ENCODE measurements around the gene AP1S1. TPM values are rescaled to one million over a fixed set of nuclear protein-coding genes. Genes with fewer than 3 reads are reported as not detected.

Gene AP1S1
- total and polyA plus RNA-seq, 9 of the 15 experiments (the other 6 are each of a cell fraction or from before 2014, with no cell fraction given) = 4.4 to 149 (median 89.4) TPM

- TF ChIP-seq KLF16 (IDR thresholded peaks at IDR 0.05) (no peak), MTA3 (IDR thresholded peaks at IDR 0.05; ENCODE audit: borderline replicate concordance) (no peak; the same call in 1 of the 2 replicates), ELF2 (CRISPR knock-in tag; IDR thresholded peaks at IDR 0.05) (no peak), HDAC2 (IDR thresholded peaks at IDR 0.05) (0 out of 2 replicates have a peak, but pooled peaks have one; percentile 22), TFAM (CRISPR knock-in tag; conservative IDR thresholded peaks at IDR 0.05) (no peak), NBN (IDR thresholded peaks at IDR 0.05; ENCODE audit: low read depth) (no peak), EP400 (IDR thresholded peaks at IDR 0.05) (no peak), ARNT (IDR thresholded peaks at IDR 0.05) (no peak), NFE2 (IDR thresholded peaks at IDR 0.05; ENCODE audit: low read depth) (no peak), MCM7 (IDR thresholded peaks at IDR 0.05) (no peak), NRF1 (conservative IDR thresholded peaks at IDR 0.05 in 1 of 2, IDR thresholded peaks at IDR 0.05 in 1 of 2) (peak; percentile 7 to 57; a peak in 2 of 4 replicates), SOX6 (IDR thresholded peaks at IDR 0.05) (no peak), ETV1 (tag; conservative IDR thresholded peaks at IDR 0.05; ENCODE audit: low read depth) (peak; percentile 66; the same call in 1 of the 2 replicates), RBM14 (IDR thresholded peaks at IDR 0.05; ENCODE audit: borderline replicate concordance, insufficient read depth, low read depth, low read length) (no peak), ZNF583 (CRISPR knock-in tag; IDR thresholded peaks at IDR 0.05) (no peak), OTX1 (CRISPR knock-in tag; IDR thresholded peaks at IDR 0.05) (0 out of 2 replicates have a peak, but pooled peaks have one; percentile 11), USF2 (CRISPR knock-in tag; IDR thresholded peaks at IDR 0.05) (no peak), HMG20B (CRISPR knock-in tag; IDR thresholded peaks at IDR 0.05) (no peak), CREM (IDR thresholded peaks at IDR 0.05; ENCODE audit: low read depth) (0 out of 2 replicates have a peak, but pooled peaks have one; percentile 5), ZNF780A (CRISPR knock-in tag; IDR thresholded peaks at IDR 0.05) (no peak), FOXJ3 (CRISPR knock-in tag; IDR thresholded peaks at IDR 0.05) (no peak), ZNF561 (CRISPR knock-in tag; conservative IDR thresholded peaks at IDR 0.05) (no peak), RFX5 (IDR thresholded peaks at IDR 0.05; ENCODE audit: low read depth, low read length) (no peak), MIER1 (IDR thresholded peaks at IDR 0.05; ENCODE audit: low read depth) (peak; percentile 37; the same call in 1 of the 2 replicates)
- TF ChIP-seq, protein P1, sequence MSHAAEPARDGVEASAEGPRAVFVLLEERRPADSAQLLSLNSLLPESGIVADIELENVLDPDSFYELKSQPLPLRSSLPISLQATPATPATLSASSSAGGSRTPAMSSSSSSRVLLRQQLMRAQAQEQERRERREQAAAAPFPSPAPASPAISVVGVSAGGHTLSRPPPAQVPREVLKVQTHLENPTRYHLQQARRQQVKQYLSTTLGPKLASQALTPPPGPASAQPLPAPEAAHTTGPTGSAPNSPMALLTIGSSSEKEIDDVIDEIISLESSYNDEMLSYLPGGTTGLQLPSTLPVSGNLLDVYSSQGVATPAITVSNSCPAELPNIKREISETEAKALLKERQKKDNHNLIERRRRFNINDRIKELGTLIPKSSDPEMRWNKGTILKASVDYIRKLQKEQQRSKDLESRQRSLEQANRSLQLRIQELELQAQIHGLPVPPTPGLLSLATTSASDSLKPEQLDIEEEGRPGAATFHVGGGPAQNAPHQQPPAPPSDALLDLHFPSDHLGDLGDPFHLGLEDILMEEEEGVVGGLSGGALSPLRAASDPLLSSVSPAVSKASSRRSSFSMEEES (CRISPR knock-in tag; IDR thresholded peaks at IDR 0.05) = no peak
- TF ChIP-seq, protein P2, sequence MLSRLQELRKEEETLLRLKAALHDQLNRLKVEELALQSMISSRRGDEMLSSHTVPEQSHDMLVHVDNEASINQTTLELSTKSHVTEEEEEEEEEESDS (CRISPR knock-in tag; IDR thresholded peaks at IDR 0.05) = no peak
Measured at GRCh38 chr7:101173752-101174244, 19.5 kb downstream of the AP1S1 start (continued).
